ENCODE data around the gene ODF2. TPM values are rescaled to one million over a fixed set of nuclear protein-coding genes. Genes with fewer than 3 reads are reported as not detected.

ODF2 gene
- total and polyA plus RNA-seq, 11 donors = 8.0 to 25.5 (median 13.7) TPM

DNA sequence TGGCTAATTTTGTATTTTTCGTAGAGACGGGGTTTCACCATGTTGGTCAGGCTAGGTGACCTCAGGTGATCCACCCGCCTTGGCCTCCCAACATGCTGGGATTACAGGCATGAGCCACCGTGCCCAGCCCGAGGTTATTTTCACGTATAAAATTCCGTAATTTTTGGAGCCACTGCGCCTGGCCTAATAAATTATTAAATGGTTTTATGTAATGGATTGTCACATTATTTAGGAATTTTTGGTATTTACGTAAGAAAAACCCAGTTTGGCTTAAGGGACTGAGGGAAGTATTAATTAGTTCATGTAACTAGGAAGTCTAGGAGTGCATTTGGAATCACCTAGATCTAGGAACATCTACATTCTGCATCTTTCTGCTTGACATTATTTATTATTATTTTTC lies 57.0 kb downstream of the ODF2 start:
- TF ChIP-seq POLR2A (IDR thresholded peaks at IDR 0.05) = no peak
- TF ChIP-seq, protein P1, sequence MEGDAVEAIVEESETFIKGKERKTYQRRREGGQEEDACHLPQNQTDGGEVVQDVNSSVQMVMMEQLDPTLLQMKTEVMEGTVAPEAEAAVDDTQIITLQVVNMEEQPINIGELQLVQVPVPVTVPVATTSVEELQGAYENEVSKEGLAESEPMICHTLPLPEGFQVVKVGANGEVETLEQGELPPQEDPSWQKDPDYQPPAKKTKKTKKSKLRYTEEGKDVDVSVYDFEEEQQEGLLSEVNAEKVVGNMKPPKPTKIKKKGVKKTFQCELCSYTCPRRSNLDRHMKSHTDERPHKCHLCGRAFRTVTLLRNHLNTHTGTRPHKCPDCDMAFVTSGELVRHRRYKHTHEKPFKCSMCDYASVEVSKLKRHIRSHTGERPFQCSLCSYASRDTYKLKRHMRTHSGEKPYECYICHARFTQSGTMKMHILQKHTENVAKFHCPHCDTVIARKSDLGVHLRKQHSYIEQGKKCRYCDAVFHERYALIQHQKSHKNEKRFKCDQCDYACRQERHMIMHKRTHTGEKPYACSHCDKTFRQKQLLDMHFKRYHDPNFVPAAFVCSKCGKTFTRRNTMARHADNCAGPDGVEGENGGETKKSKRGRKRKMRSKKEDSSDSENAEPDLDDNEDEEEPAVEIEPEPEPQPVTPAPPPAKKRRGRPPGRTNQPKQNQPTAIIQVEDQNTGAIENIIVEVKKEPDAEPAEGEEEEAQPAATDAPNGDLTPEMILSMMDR (IDR thresholded peaks at IDR 0.05) = no peak
- no peak for DNase-seq
- intact Hi-C loops (cut with DNase I) = no loop called here
- peaks cover 0 to 7% (median 0%) of the 10 kb centered on the region in 12 donors for H3K4me1 ChIP-seq
- no peak overlapping the region for H3K27ac ChIP-seq
- peaks cover 0 to 97% (median 84%) of the 10 kb centered on the region in 9 donors for H3K36me3 ChIP-seq
- no peak overlapping the region for H3K4me3 ChIP-seq
- no peaks in the 10 kb centered on the region for H3K9me3 ChIP-seq
- 94 to 97% (median 95%) methylated on average over 9 of the region's 9 CpGs for WGBS, 4 donors
- ATAC-seq = no peak
- no peaks in the 10 kb centered on the region for H3K27me3 ChIP-seq

- TF ChIP-seq, protein P1 (IDR thresholded peaks at IDR 0.05) = no peak
- TF ChIP-seq POLR2A (IDR thresholded peaks at IDR 0.05) = no peak
- no peak overlapping the region for H3K27ac ChIP-seq
- intact Hi-C loops (cut with DNase I) = loop anchor here in 1 of 10 donors (10.0 kb wide), 1 partner anchor 73 kb away; no protein-coding TSS in a partner anchor
- peaks cover 0 to 9% (median 5%) of the 10 kb centered on the region in 12 donors for H3K4me1 ChIP-seq
- ATAC-seq (no peak), DNase-seq (no peak)
- H3K4me3 ChIP-seq = no peak overlapping the region
- peaks cover 0 to 98% (median 86%) of the 10 kb centered on the region in 9 donors for H3K36me3 ChIP-seq
- H3K9me3 ChIP-seq = no peaks in the 10 kb centered on the region
- 92 to 95% (median 93%) methylated on average over 6 of the region's 6 CpGs for WGBS, 4 donors
- no peaks in the 10 kb centered on the region for H3K27me3 ChIP-seq
Observed at GRCh38 chr9:128521956-128522355, 66.2 kb downstream of the ODF2 start.

DNA sequence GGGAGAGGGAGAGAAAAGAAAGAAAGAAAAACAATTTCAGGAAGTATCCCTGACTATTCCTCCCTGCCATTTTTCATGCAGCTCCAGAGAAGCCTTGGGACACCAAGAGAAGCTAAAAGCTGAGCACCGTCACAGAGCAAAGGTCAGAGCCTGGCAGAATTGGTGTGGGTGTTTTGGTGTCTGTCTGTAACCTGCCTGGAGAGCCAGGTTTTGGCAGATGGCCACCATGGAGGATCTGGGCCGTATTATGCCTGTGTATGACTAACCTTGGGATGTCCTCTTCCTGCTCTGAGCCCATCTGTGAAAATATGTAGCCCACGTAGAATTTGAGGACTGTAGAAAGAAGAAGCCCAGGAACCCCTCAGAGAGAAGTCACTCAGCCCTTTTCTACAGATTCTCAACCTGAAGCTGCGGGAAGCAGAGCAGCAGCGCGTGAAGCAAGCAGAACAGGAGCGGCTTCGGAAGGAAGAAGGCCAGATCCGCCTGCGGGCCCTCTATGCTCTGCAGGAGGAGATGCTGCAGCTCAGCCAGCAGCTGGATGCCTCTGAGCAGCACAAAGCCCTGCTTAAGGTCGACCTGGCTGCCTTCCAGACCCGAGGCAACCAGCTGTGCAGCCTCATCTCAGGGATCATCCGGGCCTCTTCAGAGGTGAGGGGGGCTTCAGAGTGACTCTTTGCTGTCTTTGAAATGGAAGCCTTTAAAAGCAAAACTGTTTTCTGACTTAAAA lies 67.6 kb downstream of the ODF2 start:
- WGBS, 4 donors = 30 to 49% (median 41%) methylated on average over 13 of the region's 13 CpGs
- Histone ChIP-seq H3K27me3 (no peaks in the 10 kb centered on the region), H3K27ac (peak overlapping the region in 1 of 12 donors; percentile 14), H3K4me1 (peaks cover 0 to 9% (median 5%) of the 10 kb centered on the region in 12 donors), H3K36me3 (peaks cover 0 to 98% (median 86%) of the 10 kb centered on the region in 9 donors), H3K9me3 (no peaks in the 10 kb centered on the region), H3K4me3 (no peak overlapping the region)
- intact Hi-C loops (cut with DNase I) = loop anchor here in 1 of 10 donors (10.0 kb wide), 1 partner anchor 71 kb away; no protein-coding TSS in a partner anchor
- TF ChIP-seq, protein P1 (IDR thresholded peaks at IDR 0.05) = no peak
- ATAC-seq = peak in 3 of 4 donors; percentile 45 to 53 (median 47)
- DNase-seq = peak in 3 of 5 donors; percentile 22 to 57 (median 33)

GRCh38 chr9:128526720-128527119 lies 70.9 kb downstream of the ODF2 start:
- H3K36me3 ChIP-seq = peaks cover 0 to 100% (median 93%) of the 10 kb centered on the region in 9 donors
- intact Hi-C loops (cut with DNase I) = loop anchor here in 1 of 10 donors (10.0 kb wide), 1 partner anchor 68 kb away; no protein-coding TSS in a partner anchor
- 89 to 94% (median 90%) methylated on average over 2 of the region's 2 CpGs for WGBS, 4 donors
- no peak for ATAC-seq
- H3K27ac ChIP-seq = no peak overlapping the region
- peaks cover 0 to 9% (median 5%) of the 10 kb centered on the region in 12 donors for H3K4me1 ChIP-seq
- no peak for TF ChIP-seq POLR2A (IDR thresholded peaks at IDR 0.05)
- TF ChIP-seq, protein P1 (IDR thresholded peaks at IDR 0.05) = no peak
- no peaks in the 10 kb centered on the region for H3K27me3 ChIP-seq
- H3K9me3 ChIP-seq = no peaks in the 10 kb centered on the region
- H3K4me3 ChIP-seq = no peak overlapping the region
- no peak for DNase-seq

Data from heart left ventricle (tissue), 16 donors.